Cardiac septum (tissue), 1 donor: ENCODE data around the gene OSBPL2. TPM values are rescaled to one million over a fixed set of nuclear protein-coding genes. Genes with fewer than 3 reads are reported as not detected.

Experiments used
- DNase-seq: peaks from one replicate; pipeline ENCODE4 v3.0.0-alpha.2; 2020; ENCODE audit warnings: low spot score
- intact Hi-C: fragments of 100-400 bp; cut with DNase I; formaldehyde crosslinking; loops from one replicate; pipeline ENCODE4 v1.14.0; 2022
- total RNA-seq: library from RNA; stranded (reverse); fragmentation: NEBNext Ultra II Directional; extraction: Animal tissue kit (Norgen Biotek cat#: 25700); gene quantifications from one replicate; pipeline ENCODE4 v1.2.1, GENCODE V29; 2021
- donor health status: DM: no; HTN: no; CAD: no.

The OSBPL2 gene
- total RNA-seq, 1 donor from 2014 or later, result 55.1 TPM

DNA sequence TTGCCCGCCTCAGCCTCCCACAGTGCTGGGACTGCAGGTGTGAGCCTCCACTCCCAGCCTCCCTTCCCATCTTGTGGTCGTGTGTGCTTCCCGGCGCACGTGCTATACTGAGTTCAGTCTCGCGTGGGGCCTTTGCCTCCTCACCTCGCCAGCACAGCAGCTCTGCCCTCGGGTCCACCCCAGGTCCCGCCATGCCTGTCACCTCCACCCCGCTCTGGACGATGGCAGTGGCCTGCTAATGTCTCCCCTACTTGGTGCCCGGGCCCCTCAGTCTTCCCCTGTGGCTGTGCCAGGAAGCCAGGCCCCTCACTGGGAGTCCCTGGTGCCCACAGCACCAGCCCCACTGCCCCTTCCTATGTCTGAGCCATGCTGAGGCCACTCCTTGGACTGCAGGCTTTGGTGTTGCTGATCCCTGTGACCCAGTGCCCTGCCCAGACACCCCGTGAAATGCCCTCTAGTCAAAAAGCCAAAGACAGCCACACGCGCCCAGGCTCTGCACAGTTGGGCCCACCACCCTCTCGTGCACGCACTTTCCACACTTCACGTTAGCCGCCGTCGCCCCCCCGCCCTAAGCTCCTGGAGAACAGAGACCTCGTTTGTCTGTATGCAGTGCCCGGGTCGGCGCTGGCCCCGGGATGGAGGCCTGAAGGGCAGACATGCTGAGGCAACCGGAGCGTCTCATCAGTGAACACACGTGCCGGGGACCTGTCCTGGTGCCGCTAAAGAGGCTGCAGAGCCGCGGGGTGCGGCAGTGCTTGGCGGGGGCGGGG lies 32.5 kb upstream of the OSBPL2 start:
- DNase-seq, result no peak

DNA sequence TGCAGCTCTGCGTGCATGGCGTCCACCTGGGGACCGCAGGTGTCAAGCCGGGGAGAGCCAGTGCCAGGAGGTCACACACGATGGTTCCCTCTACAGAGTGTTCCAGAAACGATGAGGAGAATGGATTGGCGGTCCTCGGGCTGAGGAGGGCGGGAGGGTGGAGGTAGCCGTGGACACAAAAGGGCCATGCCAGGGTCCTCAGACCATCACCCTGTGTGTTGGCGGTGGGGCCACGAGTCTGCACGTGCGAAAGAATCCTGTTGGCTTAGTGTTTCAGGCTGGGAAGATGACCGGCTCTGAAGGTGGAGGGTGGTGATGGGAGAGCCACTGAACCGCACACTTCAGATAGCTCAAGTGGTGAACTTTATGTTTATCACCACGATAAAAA lies 31.9 kb upstream of the OSBPL2 start:
- DNase-seq, result no peak
- intact Hi-C loops, result no loop called here

More for the DNA sequence above, 32.5 kb upstream of the OSBPL2 start:
- intact Hi-C loops, result no loop called here

DNA sequence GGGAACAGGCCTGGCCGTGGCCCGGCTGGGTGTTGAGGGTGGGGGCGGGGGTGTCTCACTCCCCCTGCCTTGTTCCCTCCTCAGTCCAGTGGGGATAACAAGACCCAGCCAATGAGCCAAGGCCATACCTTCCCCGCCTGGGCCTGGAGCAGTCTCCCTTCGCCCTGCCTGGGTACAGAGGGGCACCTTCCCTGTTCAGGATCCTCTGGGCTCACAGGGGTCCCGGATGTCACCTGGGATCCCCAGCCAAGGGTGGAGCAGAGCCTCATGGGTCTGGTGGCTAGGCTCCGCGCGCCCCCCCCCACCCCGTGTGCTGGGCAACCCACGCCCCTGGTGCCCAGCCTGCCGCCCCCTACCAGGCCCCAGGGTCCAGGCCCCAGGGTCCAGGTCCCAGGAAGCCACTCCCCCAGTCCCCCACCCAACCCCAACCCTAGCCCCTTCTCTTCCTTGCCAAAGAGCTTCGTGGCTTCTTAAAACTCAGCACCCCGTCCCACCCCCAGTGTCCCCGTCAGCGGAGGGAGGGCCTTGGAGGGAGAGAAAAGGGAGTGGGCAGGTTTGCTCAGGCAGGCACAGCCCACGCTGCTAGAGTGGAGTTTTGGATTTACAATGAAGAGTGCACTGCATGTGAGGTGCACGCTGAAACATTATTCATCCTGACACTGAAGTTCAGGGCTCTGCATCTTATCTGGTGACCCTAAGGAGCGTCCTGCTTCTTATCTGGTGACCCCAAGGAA lies 30.1 kb upstream of the OSBPL2 start:
- no peak for DNase-seq
- intact Hi-C loops, result no loop called here

DNA sequence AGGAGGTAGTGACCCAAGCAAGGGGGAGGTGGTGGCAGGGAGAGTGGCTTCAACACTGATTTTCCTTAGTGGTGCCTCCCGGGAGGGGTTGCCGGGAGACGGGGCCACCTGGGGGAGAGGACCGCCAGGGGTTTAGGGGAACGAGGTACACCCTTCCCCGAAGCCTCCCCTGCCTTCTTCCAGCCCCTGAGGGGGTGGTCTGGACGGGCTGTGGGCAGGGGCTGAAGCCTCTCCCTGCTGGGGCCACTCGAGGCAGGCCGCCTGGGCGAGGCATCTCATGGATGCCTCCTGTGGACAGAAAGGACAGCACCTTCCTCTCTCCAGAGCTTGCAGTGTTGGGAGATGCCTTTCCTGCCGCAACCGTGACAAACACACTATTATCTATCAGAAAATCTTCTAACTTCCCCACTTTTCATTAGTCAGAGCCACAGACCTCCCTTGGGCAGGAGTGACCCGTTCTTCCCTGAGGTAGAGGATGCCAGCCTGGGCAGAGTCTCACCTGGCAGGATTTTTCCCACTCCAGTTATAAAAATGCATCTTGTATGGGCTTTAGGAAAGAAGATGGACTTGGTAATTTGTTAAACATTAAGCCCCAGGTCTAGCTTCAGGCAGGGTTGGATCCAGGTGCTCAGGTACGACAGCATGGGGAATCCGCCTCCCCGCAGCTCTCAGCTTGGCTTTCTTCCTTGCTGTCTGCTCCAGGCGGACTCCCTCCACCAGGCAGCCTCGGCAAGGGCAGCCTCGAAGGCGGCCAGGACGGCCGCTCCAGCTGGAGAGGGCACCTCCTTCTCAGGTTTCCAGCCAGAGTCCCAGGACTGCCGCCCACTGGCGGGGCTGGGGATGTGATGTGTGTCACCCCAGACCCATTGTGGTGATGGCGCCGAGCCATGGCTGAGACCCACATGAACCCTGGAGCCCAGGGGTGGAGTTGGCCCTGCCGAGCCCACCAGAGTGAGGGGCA lies 29.2 kb upstream of the OSBPL2 start:
- no peak for DNase-seq
- intact Hi-C loops, result no loop called here

DNA sequence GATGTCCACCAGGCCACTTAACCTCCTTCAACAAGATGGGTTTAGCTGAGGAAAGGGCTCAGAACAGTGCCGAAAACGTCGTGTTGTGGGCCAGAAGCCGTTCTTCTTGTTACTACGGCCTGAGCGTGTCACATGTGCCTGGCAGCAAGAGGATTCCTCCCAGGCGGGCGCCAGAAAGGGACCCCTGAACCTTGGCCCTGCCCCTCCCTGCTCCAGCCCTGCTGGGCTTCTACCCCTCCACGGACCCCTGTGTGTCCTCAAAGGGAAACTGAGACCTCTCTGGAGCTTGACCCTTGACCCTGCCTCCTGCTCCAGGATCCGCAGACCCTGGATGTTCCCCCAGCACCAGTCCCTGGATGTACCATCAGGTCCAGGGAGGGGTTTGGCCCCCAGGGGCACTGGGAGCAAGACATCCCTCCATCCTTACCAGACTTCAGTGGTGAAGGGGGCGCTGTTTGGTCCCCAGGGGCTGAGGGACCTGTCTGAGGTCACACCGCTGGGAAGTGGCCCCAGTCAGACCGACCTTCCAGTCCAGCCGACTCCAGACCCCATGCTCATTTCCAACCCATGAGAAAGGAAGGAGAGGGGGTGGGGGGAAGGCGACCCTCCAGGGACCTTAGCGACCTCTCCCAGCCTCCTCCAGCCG lies 28.3 kb upstream of the OSBPL2 start:
- intact Hi-C loops, result no loop called here
- no peak for DNase-seq

DNA sequence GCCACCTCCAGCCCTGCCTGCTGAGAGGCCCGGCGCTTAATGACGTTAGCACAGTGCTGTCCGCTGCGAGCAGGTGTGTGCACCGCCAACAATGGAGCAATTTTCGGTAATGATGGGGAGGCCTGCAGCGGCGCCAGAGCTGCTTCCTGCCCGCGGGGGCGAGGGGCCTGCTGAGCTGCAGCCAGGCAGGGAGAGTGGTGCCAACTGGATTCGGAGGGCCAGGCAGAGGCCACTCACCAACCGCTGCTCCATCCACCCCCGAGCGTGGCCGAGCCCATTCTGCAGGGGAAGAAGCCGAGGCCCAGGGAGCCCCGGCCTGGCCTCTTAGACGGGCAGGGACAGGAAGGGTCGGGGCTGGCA lies 27.8 kb upstream of the OSBPL2 start:
- intact Hi-C loops, result no loop called here
- DNase-seq, result no peak

DNA sequence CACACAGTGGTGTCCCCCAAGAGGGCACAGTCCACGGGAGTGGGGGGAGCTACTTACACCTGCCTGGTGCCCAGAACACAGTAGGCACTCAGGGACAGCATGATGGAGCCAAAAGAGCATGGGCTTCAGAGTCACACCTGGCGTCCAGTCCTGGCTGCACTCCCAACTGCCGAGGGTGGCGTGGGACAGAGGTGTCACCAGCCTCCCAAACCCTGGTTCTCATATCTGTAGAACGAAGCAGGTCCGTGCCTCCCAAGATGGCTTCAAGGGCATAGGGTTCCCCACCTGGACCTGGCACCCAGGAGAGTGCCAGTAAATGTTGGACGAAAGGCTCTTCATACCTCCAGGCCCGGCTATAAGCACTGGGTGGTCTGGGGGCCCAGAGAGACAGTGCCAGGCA lies 27.1 kb upstream of the OSBPL2 start:
- no peak for DNase-seq
- intact Hi-C loops, result no loop called here

DNA sequence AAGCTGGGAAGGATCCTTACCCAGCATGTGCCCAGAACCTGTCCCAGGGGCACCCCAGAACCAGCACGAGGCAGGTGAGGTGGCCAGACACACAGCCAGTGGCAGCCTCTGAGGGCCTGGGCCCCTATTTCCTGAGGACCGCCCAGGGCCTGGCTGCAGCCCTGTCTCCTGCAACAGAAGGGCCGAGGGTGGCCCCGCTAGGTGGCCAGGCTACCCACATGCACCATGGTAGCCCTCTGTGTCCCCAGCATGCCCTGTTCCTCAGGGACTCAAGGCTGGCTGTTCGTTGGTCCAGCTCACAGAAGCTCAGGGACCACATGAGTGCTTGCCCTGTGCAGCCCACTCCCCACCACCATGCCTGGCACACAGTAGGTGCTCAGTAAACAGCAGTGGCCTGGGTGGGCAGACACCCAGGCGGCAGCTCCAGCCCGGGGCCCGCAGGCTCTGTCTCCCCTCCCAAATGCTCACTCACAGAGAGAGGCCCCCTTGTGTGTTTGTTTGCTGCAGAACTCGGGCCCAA lies 26.5 kb upstream of the OSBPL2 start:
- intact Hi-C loops, result no loop called here
- DNase-seq, result no peak

DNA sequence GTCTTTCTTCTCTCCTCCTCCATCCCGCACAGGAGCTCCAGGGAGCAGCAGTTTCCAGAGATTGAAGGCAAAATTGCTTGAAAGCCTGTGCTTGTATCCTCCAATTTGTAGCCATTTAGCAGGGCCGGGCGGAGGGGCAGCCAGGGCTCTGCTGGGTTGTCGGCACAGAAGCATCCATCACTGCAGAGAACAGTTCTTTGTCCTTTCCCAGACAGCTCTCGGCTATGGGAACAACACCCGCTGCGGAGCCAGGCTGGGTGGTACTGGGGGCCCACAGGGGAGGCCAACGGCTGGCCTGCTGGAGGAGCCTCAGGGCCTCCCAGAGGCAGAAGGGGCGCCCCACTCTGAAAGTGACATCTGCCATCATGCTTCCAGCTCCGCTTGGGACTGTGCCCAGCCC lies 26.0 kb upstream of the OSBPL2 start:
- intact Hi-C loops, result no loop called here

DNA sequence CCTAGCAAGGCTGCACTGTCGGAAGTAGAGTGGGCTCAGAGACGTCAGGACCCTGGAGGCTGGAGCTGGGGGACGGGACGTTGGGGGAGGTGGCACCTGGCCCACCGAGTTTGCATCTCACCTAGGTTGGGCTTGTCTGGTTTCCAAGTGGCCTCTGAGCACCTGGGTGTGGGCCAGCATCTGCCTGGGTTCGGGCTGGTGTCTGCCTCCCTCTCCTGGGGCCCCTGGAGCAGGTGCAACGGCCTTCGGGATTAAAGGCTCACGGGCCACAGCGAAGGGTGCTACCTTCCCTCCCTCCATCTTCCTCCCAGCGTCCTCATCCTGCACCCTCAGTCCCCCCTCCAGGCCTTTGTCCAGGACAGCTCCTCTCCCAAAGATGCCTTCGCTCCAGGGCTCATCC lies 24.3 kb upstream of the OSBPL2 start:
- intact Hi-C loops, result no loop called here
- no peak for DNase-seq

More for the DNA sequence above, 26.0 kb upstream of the OSBPL2 start:
- DNase-seq, result no peak

DNA sequence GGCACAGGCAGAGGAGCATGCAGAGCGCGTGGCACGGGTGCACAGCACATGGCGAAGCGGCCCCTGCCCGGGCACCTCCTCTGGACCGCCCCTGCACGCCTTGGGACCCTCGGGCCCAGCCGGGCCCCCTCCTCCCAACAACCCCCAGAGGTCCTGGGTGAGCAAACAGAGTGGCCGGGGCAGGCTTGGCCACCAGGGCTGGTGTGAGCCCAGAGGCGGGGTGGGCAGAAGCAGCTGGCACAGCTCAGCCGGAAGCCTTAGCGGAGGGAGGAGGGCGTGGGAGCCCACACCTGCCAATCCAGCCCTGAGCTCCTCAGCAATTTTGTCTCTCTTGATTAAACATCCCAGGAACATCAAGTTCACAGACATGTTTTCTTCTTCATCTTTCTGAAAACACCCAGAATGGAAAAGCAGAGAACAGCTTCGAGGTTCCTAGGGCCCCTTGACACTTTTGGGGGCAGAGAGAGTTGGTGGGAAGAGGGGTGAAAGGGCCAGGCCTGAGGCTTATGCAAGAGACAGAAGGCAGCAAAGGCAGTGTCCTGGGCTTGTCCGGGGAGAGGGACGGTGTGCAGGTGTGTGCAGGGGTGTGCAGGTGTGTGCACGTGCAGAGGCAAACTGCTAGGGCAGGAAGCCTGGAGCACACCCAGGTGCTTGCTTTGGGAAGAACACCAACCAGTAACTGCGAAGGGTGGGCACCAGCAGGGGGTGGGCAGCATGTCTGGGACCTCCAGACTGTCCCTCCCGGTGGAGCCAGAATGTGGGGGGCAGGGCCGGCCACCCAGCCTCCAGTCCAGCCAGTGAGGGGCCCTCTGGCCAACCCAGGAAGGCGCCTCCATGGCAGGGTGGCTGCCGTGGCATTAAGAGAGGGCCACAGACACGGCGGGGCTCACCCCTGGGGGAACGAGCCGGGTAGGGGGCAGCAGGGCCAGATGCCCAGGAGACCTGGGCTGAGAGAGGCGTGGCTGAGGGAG lies 23.0 kb upstream of the OSBPL2 start:
- intact Hi-C loops, result no loop called here
- DNase-seq, result no peak

DNA sequence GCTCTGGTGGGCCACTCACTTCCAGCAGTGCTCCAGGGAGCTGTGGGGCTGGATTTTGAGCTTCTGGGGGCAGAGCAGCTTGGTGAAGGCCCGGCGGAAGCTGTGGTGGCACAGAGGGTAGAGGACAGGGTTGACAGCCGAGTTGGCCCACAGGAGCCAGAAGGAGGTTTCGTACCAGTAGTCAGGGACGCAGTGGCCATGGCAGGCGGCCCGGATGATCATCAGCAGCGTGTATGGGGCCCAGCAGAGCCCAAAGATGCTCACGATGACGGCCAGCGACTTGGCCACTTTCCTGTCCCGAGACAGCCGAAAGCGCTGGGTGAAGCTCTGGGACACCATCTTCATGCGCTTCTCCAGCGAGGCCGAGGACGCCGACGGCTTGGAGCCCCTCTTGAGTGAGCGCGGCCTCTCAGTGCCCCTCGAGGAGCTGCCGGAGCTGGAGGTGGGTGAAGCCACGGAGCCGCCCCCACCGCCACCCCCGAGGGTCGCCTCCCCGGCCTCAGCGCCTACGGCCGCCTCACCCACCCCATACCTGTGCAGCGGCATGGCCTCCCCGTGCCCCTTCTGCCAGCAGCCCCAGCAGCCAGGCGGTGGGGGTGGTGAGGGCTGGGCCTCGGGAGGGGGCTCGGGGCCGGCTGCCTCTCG lies 22.2 kb upstream of the OSBPL2 start:
- intact Hi-C loops, result no loop called here
- DNase-seq, result no peak

DNA sequence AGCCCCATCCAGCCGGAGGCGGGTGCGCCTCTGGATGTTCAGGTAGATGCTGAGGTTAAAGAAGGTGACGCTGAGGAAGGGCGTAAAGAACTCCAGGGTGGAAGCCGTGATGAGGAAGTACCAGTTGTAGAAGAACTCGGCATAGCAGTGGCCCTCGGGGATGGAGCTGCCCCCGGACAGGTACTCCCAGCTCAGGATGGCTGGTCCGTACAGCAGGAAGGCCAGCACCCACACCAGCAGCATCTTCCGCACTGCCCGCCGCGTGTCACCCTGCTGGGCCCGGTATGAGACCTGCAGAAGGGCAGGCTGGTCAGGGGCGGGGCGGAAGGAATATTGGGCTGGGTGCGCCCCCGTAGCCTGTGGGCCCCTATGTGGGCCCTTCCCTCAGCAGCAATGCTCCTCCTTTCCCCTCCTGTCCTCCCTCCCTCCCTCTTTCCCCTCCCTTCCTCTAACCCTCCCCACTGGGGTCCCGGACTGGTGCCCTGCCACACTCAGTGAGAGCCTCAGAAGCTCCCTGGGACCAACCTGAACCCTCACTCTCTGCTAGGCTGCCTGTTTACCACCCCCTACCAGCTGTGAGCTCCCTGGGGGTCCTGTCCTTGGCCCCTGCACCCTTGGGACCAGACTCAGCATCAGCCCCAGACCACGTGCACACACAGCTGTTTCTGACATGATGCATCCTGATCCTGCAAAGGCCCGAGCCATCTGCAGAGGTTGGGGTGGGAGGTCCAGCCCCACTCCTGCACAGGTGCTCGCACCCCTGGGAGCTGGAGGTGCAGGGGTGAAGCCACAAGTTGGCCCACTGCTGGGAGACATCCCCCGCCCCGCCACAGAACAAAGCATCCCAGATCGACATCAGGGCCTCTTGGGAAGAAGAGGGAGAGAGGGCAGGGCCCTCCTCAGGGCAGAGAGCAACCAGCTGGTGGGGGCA lies 21.4 kb upstream of the OSBPL2 start:
- intact Hi-C loops, result no loop called here

DNA sequence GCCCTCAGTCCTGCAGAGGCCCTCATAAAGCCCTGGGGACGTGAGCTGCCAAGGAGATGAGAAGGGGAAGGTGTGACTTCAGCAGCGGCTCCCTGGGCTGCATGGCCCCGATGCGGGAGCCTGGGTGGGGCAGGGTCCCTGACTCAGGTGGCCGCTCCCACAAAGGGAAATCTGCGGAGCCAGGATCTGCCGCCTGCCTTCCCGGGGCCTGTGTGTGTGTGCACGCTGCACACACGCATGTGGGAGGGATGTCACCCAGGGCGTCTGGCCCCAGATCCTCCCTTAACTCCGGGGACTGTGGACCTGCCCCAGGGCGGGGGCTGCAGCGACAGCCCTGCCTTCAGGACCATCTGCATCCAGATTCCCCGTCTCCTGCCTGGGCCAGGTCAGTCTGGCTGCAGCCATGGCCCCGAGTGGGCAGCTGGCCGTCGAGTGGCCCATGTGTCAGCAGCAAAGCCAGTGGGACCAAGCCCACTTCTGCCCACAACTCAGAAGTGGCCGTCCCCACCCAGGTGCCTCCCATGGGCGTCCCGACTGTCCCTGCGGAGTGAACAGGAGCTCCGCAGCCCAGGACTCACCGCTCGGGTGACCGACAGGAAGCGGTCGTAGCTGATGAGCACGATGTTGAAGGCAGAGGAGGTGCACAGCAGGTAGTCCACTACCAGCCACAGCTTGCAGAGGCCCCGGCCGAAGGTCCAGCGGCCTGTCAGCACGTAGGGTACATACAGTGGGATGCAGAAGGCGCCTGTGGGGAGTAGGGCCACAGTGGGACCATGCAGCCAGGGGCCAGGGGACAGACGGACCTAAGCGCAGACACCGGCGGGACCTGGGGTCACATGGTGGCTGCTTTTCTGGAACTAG lies 20.2 kb upstream of the OSBPL2 start:
- no peak for DNase-seq
- intact Hi-C loops, result no loop called here

More for the DNA sequence above, 21.4 kb upstream of the OSBPL2 start:
- DNase-seq, result no peak

DNA sequence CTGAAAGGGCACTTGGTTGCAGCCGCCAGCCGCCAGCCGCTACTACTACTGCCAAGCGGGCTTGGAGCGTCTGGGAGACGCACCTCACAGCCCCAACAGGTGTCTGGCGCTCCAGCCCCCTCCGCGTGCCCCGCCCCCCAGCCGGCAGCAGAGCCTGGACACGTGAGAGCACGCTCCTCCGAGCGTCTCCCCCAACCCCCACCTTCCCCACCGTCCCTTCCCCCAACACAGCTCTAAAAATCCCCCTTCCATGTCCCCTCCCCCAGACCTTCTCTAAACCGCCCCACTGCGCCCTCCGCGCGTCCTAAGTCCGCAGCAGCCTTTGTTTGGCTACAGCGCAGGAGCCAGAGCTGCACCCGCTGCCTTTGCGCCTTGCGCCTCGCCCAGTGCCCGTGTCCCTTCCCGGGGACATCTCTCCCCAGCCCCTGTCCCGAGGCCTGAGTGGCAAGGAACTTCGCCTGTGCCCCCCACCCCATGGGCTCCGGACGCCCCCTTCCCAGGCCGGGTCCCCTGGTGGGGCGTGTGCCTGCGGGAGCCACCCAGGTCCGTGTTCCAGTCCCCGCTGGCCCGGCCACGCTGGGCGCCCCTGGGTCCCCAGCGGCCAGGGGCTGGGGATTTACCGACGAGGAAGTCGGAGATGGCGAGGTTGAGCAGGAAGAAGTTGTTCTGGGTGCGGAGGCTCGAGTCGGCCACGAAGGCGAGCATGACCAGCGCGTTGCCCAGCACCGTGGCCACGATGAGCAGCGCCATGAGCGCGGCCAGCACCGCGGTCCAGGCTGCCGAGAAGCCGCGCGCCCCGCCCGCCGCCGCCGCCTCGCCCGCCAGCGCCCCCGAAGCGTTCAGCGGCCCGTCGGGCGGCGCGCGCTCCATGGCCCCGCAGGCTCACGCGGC lies 19.0 kb upstream of the OSBPL2 start:
- no peak for DNase-seq
- intact Hi-C loops, result no loop called here
